OCI-LY1 (cell line): ENCODE results near the gene ENTPD3.

Experiments
- H2AFZ ChIP-seq: fragments of 200-600 bp; sonication (generic), shearing (Covaris generic); 2 replicates; pipeline ENCODE4 v1.6.0; 2014; ENCODE audit warnings: antibody characterized with exemption, mild to moderate bottlenecking, low read length
- H3F3A ChIP-seq: fragments of 200-600 bp; sonication (generic), shearing (Covaris generic); 2 replicates; pipeline ENCODE4 v1.6.0; 2014; ENCODE audit warnings: mild to moderate bottlenecking, antibody characterized with exemption, low read length, moderate library complexity; ENCODE audit not compliant: insufficient read depth
- H3K27ac ChIP-seq: fragments of 200-600 bp; sonication (generic); 2 replicates; pipeline ENCODE4 v1.5.1; 2014; ENCODE audit warnings: low read length, mixed run types, mild to moderate bottlenecking, low read depth; ENCODE audit not compliant: poor library complexity, severe bottlenecking
- H3K27me3 ChIP-seq: fragments of 200-600 bp; sonication (generic); 2 replicates; pipeline ENCODE4 v1.6.0; 2014; ENCODE audit warnings: antibody characterized with exemption, mild to moderate bottlenecking, low read length, moderate library complexity; ENCODE audit not compliant: insufficient read depth
- H3K36me3 ChIP-seq: fragments of 200-600 bp; sonication (generic); 2 replicates; pipeline ENCODE4 v1.6.1; 2014; ENCODE audit warnings: mild to moderate bottlenecking, antibody characterized with exemption, low read length, moderate library complexity, mixed read lengths; ENCODE audit not compliant: insufficient read depth
- H3K4me1 ChIP-seq: fragments of 200-600 bp; sonication (generic); 2 replicates; pipeline ENCODE4 v1.5.1; 2014; ENCODE audit warnings: mild to moderate bottlenecking, low read length, moderate library complexity; ENCODE audit not compliant: insufficient read depth, severe bottlenecking
- H3K4me2 ChIP-seq: fragments of 200-600 bp; sonication (generic), shearing (Covaris generic); 2 replicates; pipeline ENCODE4 v1.6.1; 2014; ENCODE audit warnings: low read length
- H3K4me3 ChIP-seq: fragments of 200-600 bp; sonication (generic); 2 replicates; pipeline ENCODE4 v1.5.1; 2014; ENCODE audit warnings: low read length, low read depth, mild to moderate bottlenecking, mixed read lengths; ENCODE audit not compliant: poor library complexity, severe bottlenecking
- H3K79me2 ChIP-seq: fragments of 200-600 bp; shearing (Covaris generic); 2 replicates; pipeline ENCODE4 v1.6.1; 2016; ENCODE audit warnings: mixed run types, low read length, mixed read lengths; ENCODE audit not compliant: insufficient read depth
- H3K9ac ChIP-seq: fragments of 200-600 bp; sonication (generic), shearing (Covaris generic); 2 replicates; pipeline ENCODE4 v1.6.1; 2014; ENCODE audit warnings: mild to moderate bottlenecking, low read length, mixed read lengths
- H3K9me2 ChIP-seq: fragments of 200-600 bp; sonication (generic), shearing (Covaris generic); 2 replicates; pipeline ENCODE4 v1.6.1; 2014; ENCODE audit warnings: low read depth, mild to moderate bottlenecking, low read length, mixed read lengths
- H3K9me3 ChIP-seq: fragments of 200-600 bp; shearing (Covaris generic); 2 replicates; pipeline ENCODE4 v1.6.1; 2014; ENCODE audit warnings: low read length, mixed read lengths
- H4K20me1 ChIP-seq: fragments of 200-600 bp; sonication (generic), shearing (Covaris generic); 2 replicates; pipeline ENCODE4 v1.6.0; 2016; ENCODE audit warnings: mild to moderate bottlenecking, low read length; ENCODE audit not compliant: insufficient read depth
- CTCF ChIP-seq: fragments of 200-600 bp; sonication (generic), shearing (Covaris generic); IDR thresholded peaks from 2 replicates; pipeline ENCODE4 v1.5.1; 2017; ENCODE audit warnings: mild to moderate bottlenecking, antibody characterized with exemption, low read length, moderate library complexity, mixed read lengths
- EZH2 ChIP-seq: fragments of 200-600 bp; sonication (generic), shearing (Covaris generic); IDR thresholded peaks from 2 replicates; pipeline ENCODE4 v1.8.0; 2017; ENCODE audit warnings: borderline replicate concordance, mixed run types, mild to moderate bottlenecking, antibody characterized with exemption, low read length, moderate library complexity, mixed read lengths

The ENTPD3 gene

GRCh38 chr3:40341671-40342070 is 45.3 kb upstream of the ENTPD3 start:
- Histone ChIP-seq H2AFZ (no peak overlapping the region), H3K27ac (no peak overlapping the region), H3K79me2 (no peaks in the 10 kb centered on the region), H3K9ac (no peak overlapping the region), H3F3A (no peaks in the 10 kb centered on the region), H3K27me3 (no peaks in the 10 kb centered on the region), H3K9me3 (no peaks in the 10 kb centered on the region), H3K4me3 (no peak overlapping the region), H3K36me3 (no peaks in the 10 kb centered on the region), H3K9me2 (no peaks in the 10 kb centered on the region), H3K4me1 (no peaks in the 10 kb centered on the region), H4K20me1 (no peaks in the 10 kb centered on the region), H3K4me2 (no peak overlapping the region)
- TF ChIP-seq CTCF: no peak
- TF ChIP-seq EZH2: no peak

GRCh38 chr3:40350529-40350928 is 36.5 kb upstream of the ENTPD3 start:
- no peaks in the 10 kb centered on the region for H3K4me1 ChIP-seq
- H3K79me2 ChIP-seq: no peaks in the 10 kb centered on the region
- no peaks in the 10 kb centered on the region for H3K9me3 ChIP-seq
- no peak overlapping the region for H3K4me3 ChIP-seq
- H3F3A ChIP-seq: no peaks in the 10 kb centered on the region
- H3K27me3 ChIP-seq: no peaks in the 10 kb centered on the region
- no peak overlapping the region for H3K4me2 ChIP-seq
- H3K36me3 ChIP-seq: no peaks in the 10 kb centered on the region
- no peak overlapping the region for H3K9ac ChIP-seq
- H3K27ac ChIP-seq: no peak overlapping the region
- H4K20me1 ChIP-seq: no peaks in the 10 kb centered on the region
- no peak overlapping the region for H2AFZ ChIP-seq
- TF ChIP-seq CTCF (no peak), EZH2 (no peak)
- H3K9me2 ChIP-seq: no peaks in the 10 kb centered on the region

- Histone ChIP-seq H3K9ac (no peak overlapping the region), H3K27me3 (no peaks in the 10 kb centered on the region; the same call in 1 of the 2 replicates), H3K9me2 (no peaks in the 10 kb centered on the region), H3K4me2 (no peak overlapping the region), H4K20me1 (no peaks in the 10 kb centered on the region), H2AFZ (no peak overlapping the region), H3K79me2 (no peaks in the 10 kb centered on the region), H3K9me3 (no peaks in the 10 kb centered on the region), H3K4me3 (no peak overlapping the region), H3K36me3 (no peaks in the 10 kb centered on the region), H3K27ac (no peak overlapping the region), H3K4me1 (no peaks in the 10 kb centered on the region), H3F3A (no peaks in the 10 kb centered on the region)
- TF ChIP-seq EZH2 (no peak), CTCF (no peak)
Measured at GRCh38 chr3:40355410-40355809, 31.6 kb upstream of the ENTPD3 start.
